ENCODE data around the gene PGAP6. TPM values are rescaled to one million over a fixed set of nuclear protein-coding genes. Genes with fewer than 3 reads are reported as not detected.

PGAP6 gene
- total and polyA plus RNA-seq, 2 of the 4 experiments (the other 2 are of a cell fraction) = 49.1 to 124 TPM

- intact Hi-C loops (cut with micrococcal nuclease) (no loop called here), dilution Hi-C loops (cut with HindIII; ENCODE audit: low sequenced_read_pairs, unreplicated experiment) (no loop called here), in situ Hi-C loops (cut with MboI; ENCODE audit: low sequenced_read_pairs) (no loop called here)
- Histone ChIP-seq H3K27ac (ENCODE audit: insufficient read depth, low read length) (no peak overlapping the region), H2BK5ac (ENCODE audit: low read depth, low read length, poor library complexity, severe bottlenecking) (no peak overlapping the region), H2BK20ac (ENCODE audit: low read depth, low read length) (no peak overlapping the region), H2AK5ac (ENCODE audit: low read depth, low read length) (no peak overlapping the region), H3K4me2 (ENCODE audit: low read depth, low read length) (no peak overlapping the region), H4K20me1 (ENCODE audit: insufficient read depth, low read length) (peaks cover 16% of the 10 kb centered on the region), H3K14ac (replicated peaks; ENCODE audit: low read depth, low read length) (no peak overlapping the region), H3K18ac (ENCODE audit: low read depth, low read length) (no peak overlapping the region), H3K79me1 (ENCODE audit: low read depth in 1 of 2, low read length in 2 of 2) (peaks cover 13 to 29% of the 10 kb centered on the region in 2 experiments; a peak in 3 of 4 replicates), H4K91ac (ENCODE audit: insufficient read depth, low read depth, low read length) (no peak overlapping the region), H2BK120ac (ENCODE audit: low read depth, low read length) (no peak overlapping the region), H4K8ac (ENCODE audit: low read depth in 2 of 2, low read length in 2 of 2) (no peak overlapping the region), H3K9me1 (ENCODE audit: insufficient read depth, low read length) (no peaks in the 10 kb centered on the region), H2BK15ac (ENCODE audit: low read depth, low read length) (no peak overlapping the region), H3K9ac (ENCODE audit: low read depth, low read length) (no peak overlapping the region), H2AK9ac (replicated peaks; ENCODE audit: low read depth, low read length, poor library complexity) (no peak overlapping the region), H3K9me3 (ENCODE audit: control insufficient read depth, insufficient read depth, low read length) (no peaks in the 10 kb centered on the region), H3K36me3 (ENCODE audit: control insufficient read depth, insufficient read depth, low read length) (peaks cover 44% of the 10 kb centered on the region), H3K23ac (ENCODE audit: low read depth, low read length) (no peak overlapping the region), H3K4me3 (ENCODE audit: insufficient read depth, low read depth, low read length) (no peak overlapping the region), H3K27me3 (ENCODE audit: control insufficient read depth, insufficient read depth, low read length) (no peaks in the 10 kb centered on the region), H3K4me1 (ENCODE audit: control insufficient read depth, insufficient read depth, low read length) (no peaks in the 10 kb centered on the region; the same call in 1 of the 2 replicates), H3K56ac (ENCODE audit: extremely low read depth, insufficient read depth, low read length) (no peak overlapping the region), H3K4ac (ENCODE audit: low read depth, low read length) (no peak overlapping the region), H4K5ac (ENCODE audit: low read depth, low read length) (no peak overlapping the region), H2AFZ (replicated peaks; ENCODE audit: low read length, poor library complexity) (no peak overlapping the region)
- TF ChIP-seq POLR2A (IDR thresholded peaks at IDR 0.05; ENCODE audit: low read depth, low read length) = no peak
- TF ChIP-seq CEBPB (IDR thresholded peaks at IDR 0.05; ENCODE audit: low read depth, low read length) = no peak
- TF ChIP-seq RFX5 (IDR thresholded peaks at IDR 0.05; ENCODE audit: low read depth, low read length) = no peak
- no peak for TF ChIP-seq MAZ (IDR thresholded peaks at IDR 0.05; ENCODE audit: borderline replicate concordance, low read depth, low read length)
- TF ChIP-seq ELK1 (IDR thresholded peaks at IDR 0.05; ENCODE audit: borderline replicate concordance, low read depth, low read length) = no peak
- no peak for TF ChIP-seq SMC3 (IDR thresholded peaks at IDR 0.05; ENCODE audit: low read depth, low read length)
- no peak for TF ChIP-seq CTCF (conservative IDR thresholded peaks at IDR 0.05; ENCODE audit: low read depth, low read length)
- no peak for TF ChIP-seq RAD21 (IDR thresholded peaks at IDR 0.05; ENCODE audit: low read length)
- TF ChIP-seq NFE2L2 (IDR thresholded peaks at IDR 0.05; ENCODE audit: low read depth, low read length) = no peak
- no peak for TF ChIP-seq CHD1 (IDR thresholded peaks at IDR 0.05; ENCODE audit: low read depth, low read length)
- TF ChIP-seq FOS (IDR thresholded peaks at IDR 0.05; ENCODE audit: low read depth, low read length) = no peak
- no peak for TF ChIP-seq BHLHE40 (IDR thresholded peaks at IDR 0.05; ENCODE audit: low read depth, low read length)
- no peak for TF ChIP-seq RCOR1 (IDR thresholded peaks at IDR 0.05; ENCODE audit: insufficient replicate concordance, low read length)
- TF ChIP-seq MAFK (IDR thresholded peaks at IDR 0.05; ENCODE audit: low read depth, low read length) = no peak
- DNase-seq (no peak), ATAC-seq (ENCODE audit: low read depth) (no peak)
- ChIA-PET POLR2A (ENCODE audit: unreplicated experiment) (no interaction called here), CTCF (no interaction called here)
- 91% methylated on average over 32 of the region's 42 CpGs; no CpG with 5 or more reads in 1 of the 2 experiments for WGBS, 2 experiments (ENCODE audit: extremely low coverage in 2 of 2, insufficient read length in 1 of 2)
- BruUV-seq (replicated peaks) = no TSS peak
These were observed 4.3 kb downstream of the PGAP6 start for GRCh38 chr16:377419-377951.
